Activated CD8-positive, alpha-beta memory T cell treated with anti-CD3 and anti-CD28 coated beads, Interleukin-2, amount 50 U/mL, for 1 hour (primary cell): ENCODE results near the gene STARD4.

Experiments
- DNase-seq: peaks from one replicate; pipeline ENCODE4 v3.0.0-alpha.2; 2020; ENCODE audit errors: extremely low read depth

The STARD4 gene

DNA sequence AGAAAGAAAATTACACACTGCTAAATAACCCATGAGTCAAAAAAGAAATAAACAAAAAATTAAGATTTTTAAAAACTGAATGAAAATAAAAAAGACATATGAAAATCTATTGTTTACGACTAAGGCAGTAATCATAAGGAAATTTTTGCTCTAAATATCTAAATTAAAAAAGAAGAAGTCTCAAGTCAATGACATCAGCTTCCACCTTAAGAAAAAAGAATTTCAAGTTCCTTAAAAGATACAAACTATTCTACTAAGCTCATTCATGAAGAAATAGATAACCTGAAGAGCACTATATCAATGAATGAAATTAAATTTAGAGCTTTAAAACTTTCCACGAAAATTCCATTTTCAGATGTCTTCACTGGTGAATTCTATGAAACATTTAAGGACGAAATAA is 15.7 kb upstream of the STARD4 start:
- DNase-seq, result no peak

DNA sequence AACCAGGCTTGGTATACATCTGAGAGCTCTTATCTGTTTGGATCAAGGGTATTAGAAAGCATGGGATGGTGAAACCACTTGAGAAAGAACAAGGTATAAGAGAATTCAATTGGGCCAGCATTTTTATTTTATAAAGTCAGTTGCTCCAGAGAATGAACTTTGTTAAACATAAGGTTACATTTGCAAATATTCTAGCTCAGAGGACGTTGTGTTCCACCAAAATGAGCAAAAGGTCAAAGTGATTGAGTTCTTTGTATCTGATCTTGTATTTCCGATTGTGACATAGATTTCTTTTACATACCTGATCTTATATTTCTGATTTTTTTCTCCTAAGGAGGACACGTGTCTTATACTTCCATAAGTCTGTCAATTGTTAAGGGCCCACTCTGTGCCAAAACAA is 8.6 kb upstream of the STARD4 start:
- DNase-seq, result no peak

DNA sequence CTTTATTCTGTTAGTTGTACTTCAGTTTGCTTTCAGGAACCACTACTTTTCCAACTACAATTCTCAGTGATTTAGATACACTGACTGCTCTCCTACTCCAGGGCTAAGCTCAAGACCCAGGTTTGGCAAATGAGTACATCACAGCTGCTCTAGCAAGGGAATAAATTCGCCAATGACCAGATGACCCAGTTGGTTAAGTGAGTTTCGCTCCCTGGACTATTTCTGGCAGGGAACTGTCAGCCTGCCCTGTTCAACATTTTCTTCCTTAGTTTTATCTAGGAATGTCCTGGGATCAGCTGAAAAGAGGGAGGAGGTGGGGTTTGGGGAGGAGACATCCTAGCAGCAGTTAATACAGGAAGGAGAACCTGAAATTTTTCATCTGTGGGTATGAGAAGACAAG is 6.4 kb upstream of the STARD4 start:
- DNase-seq, result no peak

DNA sequence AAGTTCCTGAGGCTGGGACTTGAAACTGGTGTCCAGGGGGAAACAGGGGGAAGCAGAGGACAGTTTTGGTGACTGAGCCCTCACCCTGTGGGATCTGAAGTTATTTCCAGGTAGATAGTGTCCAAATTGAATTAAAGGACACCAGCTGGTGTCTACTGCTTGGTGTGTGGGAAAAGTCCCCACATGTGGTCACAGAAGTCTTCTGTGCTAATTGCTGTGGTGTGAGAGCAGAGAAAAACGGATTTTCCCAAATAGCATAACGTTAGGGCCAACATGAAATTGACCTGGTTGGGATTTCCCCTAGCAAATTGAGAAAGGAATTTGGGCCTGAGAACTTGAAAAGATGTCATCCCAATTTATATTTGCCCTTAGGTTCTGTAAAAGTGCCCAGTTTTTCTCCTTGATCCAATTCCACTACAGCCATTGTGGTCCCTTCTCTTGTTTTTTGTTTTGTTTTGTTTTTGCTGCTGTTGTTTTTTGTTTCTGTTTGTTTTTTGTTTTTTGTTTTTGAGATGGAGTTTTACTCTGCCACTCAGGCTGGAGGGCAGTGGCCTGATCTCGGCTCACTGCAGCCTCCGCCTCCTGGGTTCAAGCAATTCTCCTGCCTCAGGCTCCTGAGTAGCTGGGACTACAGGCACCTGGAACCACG is 5.6 kb upstream of the STARD4 start:
- no peak for DNase-seq

DNA sequence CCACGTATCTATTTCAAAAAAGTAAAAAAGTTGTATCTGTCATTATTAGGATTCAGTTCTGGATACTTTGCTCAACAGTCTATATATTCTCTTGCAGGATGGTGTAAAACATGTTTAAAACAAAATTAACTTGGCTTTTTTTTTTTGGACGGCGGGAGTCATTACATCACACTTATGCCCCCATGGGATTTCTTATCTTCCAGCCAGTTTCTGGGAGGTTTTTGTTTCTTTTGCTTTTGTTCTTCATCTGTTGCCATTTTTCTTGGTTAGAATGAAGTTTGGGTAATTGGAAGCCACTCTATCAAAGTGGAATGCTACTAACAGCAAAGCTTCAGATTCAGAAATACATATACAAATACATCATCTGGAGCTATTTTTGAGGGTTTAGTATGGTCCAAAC is 1.8 kb upstream of the STARD4 start:
- DNase-seq, result no peak

DNA sequence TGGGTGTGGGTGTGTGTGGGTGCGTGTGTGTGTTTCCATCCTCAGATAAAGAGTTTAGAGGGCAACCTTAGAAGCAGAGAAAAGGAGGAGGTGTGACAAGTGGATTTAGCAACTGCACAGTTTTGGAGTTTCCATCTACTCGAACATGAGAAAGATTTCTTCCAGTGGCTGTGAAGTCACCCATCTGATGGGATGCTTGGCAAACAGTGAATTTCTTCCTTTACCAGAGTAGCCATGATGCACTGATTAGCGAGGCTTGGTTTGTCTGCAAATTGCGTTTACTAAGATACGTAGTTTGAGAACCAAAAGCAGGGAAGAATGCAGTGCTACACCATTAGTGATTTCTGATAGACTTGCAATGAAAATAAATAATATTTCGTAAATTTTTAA is 791 bp upstream of the STARD4 start:
- no peak for DNase-seq

DNA sequence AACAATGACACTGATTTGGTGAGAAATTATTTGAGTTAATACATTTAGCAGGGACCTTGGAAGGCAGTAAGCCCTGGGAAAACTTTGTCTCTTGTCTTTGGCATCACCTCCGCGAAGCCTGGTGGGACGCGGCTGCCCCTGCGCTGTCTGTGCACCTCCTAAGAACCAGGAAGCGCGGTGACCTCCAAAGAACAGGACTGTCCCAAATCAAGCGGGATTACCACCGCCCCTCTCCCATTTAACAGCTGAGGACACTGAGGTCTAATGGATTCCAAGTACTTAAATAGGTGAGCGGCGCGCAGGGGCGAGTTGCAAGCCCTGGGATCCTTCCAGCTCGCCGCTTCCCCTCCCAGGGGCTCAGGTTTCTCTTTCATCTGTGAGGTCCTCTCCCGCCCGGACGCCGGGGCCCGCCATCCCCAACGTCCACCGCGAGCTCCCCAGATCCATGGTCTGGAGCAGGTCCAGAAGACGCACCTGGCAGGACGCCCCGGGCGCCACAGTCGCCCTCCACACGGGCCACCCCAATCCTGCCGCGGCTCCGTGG is 432 bp downstream of the STARD4 start:
- DNase-seq, result no peak

GRCh38 chr5:111511174-111511830 is 1.0 kb downstream of the STARD4 start:
- DNase-seq, result no peak

- DNase-seq, result no peak
Observed at GRCh38 chr5:111509119-111509518, 3.2 kb downstream of the STARD4 start.

DNA sequence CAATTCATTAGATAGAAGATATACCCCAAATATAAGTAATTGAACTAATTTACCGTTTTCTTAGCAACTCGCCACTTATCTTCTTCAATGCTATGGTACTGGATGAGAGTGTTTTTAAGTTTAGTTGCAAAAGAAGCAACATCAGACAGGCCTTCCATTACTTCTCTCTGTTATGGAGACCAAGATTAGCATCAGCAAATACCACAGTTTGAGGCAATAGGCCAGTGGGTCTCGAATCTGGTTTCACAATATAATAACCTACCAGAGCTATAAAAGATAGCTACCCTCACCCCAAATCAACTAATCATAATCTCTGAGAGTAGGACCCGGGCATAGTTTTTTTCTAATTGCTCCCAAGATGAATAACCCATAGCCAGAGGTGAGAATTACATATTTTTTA is 5.1 kb downstream of the STARD4 start:
- no peak for DNase-seq

DNA sequence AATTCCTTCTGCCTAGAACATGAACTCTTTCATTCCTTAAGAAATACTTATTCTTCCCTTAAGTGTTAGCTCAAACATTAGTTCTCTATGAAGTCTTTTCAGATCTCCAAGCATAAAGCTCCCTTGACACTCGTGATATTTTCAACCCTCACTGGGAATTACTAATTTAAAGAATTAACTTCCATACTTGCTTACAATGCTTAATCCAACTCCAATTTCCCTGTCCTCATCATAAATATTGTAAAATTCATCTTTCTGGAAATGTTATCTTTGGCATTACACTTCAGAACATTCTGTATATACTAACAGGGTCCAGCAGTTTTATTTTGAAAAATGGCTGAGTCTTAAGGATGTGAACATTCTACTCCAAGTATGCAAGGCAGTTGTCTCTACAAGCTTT is 7.2 kb downstream of the STARD4 start:
- DNase-seq, result no peak

- no peak for DNase-seq
Observed at GRCh38 chr5:111502956-111503355, 9.4 kb downstream of the STARD4 start.

DNA sequence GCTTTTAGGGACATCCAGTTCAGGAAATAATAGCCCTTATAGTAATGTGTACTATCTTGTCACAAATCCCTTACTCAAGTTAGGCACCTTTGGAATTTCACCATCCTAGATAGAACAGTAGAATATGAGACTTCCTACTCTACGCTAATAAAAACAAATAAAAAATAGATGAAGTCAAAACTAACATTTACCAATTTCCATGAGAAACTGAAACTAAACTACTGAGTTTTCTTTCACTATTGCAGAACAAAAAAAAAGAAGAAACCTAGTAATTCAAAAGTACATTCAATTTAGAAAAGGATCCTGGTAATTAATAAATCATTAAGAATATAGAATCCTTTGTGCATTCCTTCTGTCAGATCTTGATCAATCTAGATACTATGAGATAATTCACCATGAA is 14.0 kb downstream of the STARD4 start:
- DNase-seq, result no peak

GRCh38 chr5:111495159-111495558 is 17.2 kb downstream of the STARD4 start:
- DNase-seq, result no peak

DNA sequence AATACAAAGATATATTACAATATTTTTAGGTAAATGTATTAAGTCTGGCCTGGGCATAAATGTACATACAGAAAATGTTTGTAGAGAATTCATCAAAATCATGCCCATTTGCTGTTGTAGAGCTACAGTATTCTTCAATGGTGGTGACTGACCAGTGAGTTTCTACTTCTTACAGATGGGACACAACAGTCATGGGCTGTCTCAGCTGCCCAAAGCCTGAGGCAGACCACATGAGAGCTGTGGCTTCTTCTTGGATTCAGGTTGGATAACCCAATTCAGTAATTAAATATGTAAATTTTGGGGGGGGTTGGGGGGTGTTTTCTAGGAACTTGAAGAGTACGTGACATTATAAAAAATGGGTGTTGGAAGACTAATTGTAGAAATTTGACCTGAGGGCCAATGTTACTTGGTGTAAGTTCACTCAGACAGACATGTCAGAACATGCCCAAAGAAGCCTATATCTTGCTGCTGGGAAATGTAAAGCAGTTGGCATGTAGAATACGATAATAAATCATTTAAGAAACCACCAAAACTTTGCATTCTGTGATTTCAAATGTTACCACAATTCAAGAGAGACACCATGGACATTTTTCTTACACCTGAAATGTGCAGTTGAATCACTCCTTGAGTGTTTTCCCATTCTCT is 17.9 kb downstream of the STARD4 start:
- DNase-seq, result no peak

GRCh38 chr5:111493031-111493430 is 19.3 kb downstream of the STARD4 start:
- DNase-seq, result no peak

GRCh38 chr5:111488353-111488752 is 24.0 kb downstream of the STARD4 start:
- no peak for DNase-seq

DNA sequence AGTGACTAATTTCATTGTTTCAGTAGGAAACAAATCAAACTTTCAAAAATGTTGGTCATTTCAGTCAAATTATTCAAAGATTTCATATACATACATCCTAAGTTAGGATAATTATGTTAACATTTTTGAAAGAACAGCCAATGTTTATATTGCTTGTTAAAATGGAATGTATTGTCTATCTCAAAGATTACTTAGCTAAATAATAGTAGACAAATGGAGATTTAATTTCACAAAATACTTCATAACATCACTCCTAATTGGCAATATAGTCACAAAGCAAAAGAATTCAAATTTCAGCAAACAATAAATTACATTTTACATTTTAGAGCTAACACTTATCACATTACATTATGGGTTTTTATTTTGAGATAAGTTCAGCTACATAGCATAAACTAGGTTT is 25.4 kb downstream of the STARD4 start:
- DNase-seq, result no peak

- DNase-seq, result no peak
Observed at GRCh38 chr5:111486055-111486454, 26.3 kb downstream of the STARD4 start.

DNA sequence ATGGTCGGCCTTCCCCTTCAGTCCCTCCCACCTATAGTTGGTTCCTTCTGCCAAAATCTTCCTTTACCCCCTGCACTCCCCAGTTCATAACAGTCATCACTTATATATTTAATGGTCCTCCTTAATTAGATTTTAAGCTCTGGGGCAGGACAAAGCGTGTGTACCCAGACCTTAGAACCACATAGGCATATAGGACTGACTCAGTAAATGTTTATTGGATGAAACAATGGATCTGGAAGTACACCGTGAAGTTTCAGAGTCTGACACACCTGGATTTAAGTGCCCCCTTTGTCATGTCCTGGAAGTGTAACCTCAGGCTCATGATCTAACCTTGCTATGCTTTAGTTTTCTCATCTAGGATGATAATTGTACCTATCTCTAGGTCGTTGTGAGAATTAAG is 32.0 kb downstream of the STARD4 start:
- DNase-seq, result no peak

- DNase-seq, result no peak
Observed at GRCh38 chr5:111478898-111479297, 33.4 kb downstream of the STARD4 start.

DNA sequence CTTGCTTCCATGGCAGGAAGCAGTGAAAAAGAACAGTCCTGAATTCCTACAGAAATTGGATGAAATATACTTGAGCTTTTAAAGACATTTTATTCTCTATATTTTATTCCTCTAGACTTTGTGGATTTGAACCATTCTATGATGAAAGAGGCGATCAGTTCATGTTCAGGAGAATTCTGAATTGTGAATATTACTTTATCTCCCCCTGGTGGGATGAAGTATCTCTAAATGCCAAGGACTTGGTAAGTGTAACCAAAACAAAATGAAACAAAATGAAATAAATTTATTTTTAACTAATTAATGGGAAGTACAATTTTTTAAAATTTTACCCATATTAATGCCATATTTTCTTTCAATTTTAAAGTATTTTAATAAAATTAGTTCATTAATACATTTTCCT is 34.1 kb downstream of the STARD4 start:
- no peak for DNase-seq

- no peak for DNase-seq
Observed at GRCh38 chr5:111472579-111472978, 39.8 kb downstream of the STARD4 start.
